NCI-H2227 (cell line): ENCODE results near the gene IFFO2.

Experiments
- DNase-seq: peaks from one replicate; lab custom pipeline; 2025; ENCODE audit not compliant: unreplicated experiment; lab: John Stamatoyannopoulos, UW

Gene IFFO2

DNA sequence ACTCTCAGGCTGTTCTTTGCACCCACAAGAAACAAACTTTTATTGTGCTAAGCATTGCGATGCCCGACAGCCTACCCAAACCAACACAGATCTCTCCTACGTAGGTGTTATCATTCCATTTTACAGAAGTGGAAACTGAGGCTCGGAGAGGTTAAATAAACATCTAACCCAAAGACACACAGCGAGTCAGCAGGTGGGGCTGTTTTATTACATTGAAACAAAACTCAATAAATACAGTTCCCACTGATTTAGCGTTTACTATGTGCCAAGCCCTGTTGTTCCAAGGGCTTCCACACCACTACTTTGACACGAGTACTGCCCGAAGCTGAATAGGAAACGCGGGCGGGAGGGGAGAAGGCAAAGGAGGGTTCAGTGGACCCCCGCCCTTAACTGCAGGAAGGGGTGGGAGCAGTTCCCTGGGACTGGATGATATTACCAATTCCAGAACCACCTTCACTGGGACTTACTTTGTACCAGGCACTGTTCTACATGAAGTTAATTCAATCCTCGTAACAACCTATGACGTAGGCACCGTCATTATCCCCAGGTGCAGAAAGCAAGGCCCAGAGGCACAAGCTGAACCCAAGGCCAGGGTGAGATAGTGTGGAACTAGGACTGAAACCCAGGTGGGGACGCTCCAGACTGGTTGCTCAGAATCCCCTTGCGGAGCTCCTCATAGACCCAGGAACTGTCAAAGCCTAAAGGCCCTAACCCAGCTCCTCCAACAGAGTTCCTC lies 34.8 kb downstream of the IFFO2 start:
- DNase-seq: no peak

DNA sequence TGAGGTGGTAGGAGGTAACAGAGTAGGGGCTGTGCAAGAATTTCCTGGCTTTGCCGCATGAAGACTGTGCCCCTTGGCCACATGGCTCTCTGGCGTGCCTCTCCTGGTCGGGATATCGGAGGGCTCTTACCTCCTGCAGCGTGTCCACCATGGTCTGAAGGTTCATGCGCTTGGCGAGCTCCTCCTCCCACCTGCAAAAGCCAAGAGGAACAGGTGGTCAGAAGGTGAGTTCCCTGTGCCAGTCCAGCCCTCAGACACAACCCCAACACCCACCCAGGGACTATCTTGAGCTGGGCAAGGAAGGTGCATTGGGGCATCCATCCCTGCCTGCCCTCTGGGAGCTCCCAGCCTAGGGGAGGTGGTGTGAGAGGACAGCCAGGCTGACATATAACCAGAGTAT lies 35.5 kb downstream of the IFFO2 start:
- no peak for DNase-seq

GRCh38 chr1:18919956-18920355 lies 36.5 kb downstream of the IFFO2 start:
- DNase-seq: no peak

DNA sequence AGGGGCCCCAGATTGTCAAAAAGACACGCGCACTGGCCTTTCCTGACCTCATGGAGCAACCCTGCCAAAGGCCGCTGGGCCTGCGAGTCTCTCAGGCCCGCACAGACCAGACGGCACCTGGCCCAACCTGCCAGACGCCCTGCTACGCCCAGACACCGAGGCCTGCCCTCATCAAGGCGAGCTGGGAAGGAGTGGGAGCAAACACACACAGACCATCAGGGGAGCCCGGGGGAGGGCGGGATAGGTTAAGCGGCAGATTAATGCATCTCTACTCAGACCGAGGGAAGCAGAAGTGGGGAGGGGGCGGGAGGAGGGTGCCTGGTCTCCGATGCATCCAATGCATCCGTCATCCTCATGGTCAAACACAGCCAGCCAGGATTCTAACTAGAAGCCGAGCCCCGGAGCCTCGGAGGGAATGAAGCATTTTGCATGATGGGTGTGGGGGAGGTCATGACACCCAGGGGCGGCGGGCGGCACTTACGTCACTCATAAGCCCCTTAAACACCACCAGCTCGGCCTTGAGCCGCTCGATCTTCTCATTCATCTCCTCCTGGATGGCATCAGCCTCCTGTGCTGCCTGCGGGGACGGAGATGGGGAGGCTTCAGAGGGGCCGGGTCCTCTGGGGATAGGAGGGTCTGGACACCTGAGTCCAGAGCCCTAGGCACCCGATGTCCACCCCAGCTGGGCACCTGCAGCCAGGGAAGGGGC lies 37.1 kb downstream of the IFFO2 start:
- DNase-seq: no peak

DNA sequence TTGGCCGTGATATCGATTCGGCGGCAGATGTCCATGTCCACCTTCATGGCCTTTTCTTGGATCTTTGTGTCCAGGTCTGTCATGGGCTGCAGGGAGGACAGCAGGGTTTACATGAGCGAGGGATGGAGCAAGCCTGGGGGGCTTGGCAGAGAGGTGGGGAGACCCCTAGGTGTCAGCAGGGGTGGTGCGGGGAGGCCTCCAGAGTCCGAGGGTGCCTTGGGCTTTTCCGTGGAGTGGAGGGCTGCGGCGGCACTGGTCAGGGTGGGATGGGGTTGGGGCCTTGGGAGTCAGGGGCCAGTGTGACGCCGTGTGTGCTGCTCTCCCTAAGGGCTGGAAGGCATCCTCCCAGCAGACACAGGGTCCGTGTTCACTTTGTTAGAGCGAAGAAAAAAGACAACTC lies 38.1 kb downstream of the IFFO2 start:
- DNase-seq: no peak

- DNase-seq: no peak
These were observed 39.2 kb downstream of the IFFO2 start for GRCh38 chr1:18917071-18917799.

DNA sequence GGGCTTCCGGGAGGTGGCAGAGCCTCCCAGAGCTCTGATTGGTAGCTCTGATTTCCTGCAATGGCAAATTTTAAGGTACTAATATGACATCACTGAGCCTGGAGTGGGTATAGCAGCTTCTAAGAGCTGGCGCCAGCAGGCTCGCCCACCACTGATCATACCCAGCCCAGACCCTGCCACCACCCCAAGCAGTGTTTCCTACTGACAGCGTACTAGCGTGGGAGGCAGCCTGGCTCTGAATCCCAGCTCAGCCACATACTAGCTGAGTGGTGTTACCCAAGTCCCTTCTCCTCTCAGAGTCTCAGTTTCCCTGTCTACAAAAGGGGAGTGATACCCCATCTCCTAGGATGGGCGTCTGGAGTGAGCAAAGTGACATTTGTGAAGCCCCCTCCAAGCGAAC lies 41.1 kb downstream of the IFFO2 start:
- DNase-seq: no peak

- peak; percentile 72 for DNase-seq
These were observed 43.2 kb downstream of the IFFO2 start for GRCh38 chr1:18913065-18913835.

DNA sequence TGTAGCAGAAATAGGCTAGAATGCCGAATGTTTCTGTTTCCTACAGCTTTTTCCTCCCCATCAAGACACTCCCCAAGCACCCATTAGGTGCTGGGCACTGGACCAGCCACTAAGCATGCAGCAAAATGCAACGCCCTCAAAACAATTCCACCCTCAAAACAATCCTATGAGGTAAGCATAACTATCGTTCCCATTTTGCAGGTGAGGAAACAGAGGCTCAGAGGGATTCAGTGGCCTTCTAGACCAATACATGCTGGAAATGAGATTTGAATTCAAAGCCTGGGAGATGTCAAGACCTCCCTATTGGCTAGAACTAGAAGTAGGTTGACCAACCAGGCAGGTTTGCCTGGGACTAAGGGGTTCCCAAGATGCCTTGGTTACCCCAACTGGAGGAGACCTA lies 43.9 kb downstream of the IFFO2 start:
- DNase-seq: no peak

DNA sequence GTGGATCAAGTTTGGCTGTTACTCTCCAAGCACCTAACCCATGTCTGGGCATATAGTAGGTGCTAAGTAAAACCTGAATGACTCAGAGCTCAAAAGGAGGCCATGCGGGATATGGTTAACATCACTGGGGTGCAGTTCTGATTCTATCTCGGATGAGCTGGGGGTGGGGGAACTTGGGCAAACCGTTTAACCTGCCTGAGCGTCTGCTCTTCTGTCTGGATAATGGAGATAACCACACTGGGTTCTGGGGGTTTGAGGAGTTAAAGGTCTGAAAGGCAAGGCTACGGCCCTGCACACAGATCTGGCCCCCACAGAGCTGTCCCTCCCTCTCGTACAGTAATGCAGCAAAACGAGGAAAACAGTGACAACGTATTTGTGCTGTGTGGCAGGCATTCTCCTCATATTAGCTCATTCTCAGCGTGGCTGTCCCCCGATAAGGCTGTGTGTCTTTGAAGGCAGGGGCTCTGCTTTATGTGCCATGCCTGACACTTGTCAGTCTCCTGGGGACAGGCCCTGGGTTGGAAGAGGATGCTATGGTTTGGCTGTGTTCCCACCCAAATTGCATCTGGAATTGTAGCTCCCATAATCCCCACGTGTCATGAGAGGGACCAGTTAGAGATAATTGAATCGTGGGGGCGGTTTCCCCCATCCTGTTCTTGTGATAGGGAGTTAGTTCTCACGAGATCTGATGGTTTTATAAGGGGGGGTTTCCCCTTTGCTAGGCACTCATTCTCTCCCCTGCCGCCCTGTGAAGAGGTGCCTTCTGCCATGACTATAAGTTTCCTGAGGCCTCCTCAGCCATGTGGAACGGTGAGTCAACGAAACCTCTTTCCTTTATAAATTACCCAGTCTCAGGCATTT lies 47.3 kb downstream of the IFFO2 start:
- no peak for DNase-seq

GRCh38 chr1:18907917-18908845 lies 48.3 kb downstream of the IFFO2 start:
- DNase-seq: no peak

GRCh38 chr1:18907021-18907916 lies 49.2 kb downstream of the IFFO2 start:
- peak; percentile 65 for DNase-seq

DNA sequence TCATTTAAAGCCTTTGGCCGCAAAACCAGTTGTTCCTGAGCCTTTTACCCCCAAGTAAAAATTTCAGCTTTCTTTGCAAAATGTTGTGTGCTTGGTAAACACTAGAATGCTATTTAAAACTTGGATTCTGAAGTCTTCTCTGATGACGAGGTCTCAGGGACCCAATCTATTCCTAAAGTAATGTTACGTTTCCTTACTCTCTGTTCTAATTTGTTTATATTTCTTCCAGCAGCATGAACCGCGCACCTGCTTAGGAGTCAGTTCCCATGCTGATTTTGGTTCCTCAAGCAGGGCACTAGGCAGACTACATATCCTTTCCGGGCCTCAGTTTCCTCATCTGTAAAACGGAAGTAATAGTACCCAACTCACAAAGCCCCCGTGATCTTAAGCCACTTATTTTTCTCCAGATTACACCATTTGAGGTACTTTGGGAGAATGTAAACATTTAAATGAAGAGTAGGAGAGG lies 53.2 kb downstream of the IFFO2 start:
- no peak for DNase-seq

GRCh38 chr1:18902523-18903290 lies 53.8 kb downstream of the IFFO2 start, which contains the start of gene ALDH4A1:
Gene ALDH4A1, minus strand, starts transcription at chr1:18902555. Its CDS starts 32 bp downstream, at chr1:18902523.
- DNase-seq: peak; percentile 98

DNA sequence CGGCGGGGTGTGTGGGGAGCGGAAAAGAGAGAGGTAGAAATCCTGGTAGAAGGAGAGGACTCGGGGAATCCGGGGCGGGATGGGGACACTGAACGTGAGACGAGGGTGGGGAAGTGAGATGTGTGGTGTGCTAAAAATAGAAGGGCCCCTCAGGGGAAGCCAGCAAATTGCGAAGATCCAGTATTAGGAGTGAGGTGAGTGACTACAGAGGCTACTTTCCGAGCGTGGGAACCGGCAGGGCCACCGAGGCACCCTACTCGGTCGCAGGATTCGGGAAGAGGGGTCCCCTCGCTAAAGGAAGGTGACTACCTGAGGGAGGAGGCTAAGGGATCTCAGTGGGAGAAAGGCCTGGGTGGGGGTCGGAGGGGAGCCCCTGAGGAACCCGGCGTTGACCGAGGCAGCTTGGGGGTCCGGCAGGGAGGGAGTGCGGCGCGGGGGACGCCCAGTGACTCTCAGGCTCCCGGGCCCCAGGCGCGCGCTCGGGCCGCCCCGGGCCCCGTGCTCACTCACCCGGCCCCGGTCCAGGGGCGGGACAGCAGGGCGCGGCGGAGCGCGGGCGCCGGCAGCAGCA lies 54.4 kb downstream of the IFFO2 start:
- DNase-seq: peak; percentile 61

- no peak for DNase-seq
These were observed 55.1 kb downstream of the IFFO2 start for GRCh38 chr1:18901147-18901951.
